Bone marrow (tissue), 2 donors: Measurements from ENCODE around the gene NUDT8.
"Not testable (repeated sequence)": the region's sequence is repeated elsewhere in the genome, so short reads cannot be mapped to it uniquely, and the experiment has no call there.

Experiments used
- DNase-seq, 2 donors: peaks; one replicate each; lab custom pipeline; 2025; lab: John Stamatoyannopoulos, UW

NUDT8 gene

GRCh38 chr11:67641338-67642172, 11.8 kb upstream of the NUDT8 start:
- DNase-seq = no peak

DNA sequence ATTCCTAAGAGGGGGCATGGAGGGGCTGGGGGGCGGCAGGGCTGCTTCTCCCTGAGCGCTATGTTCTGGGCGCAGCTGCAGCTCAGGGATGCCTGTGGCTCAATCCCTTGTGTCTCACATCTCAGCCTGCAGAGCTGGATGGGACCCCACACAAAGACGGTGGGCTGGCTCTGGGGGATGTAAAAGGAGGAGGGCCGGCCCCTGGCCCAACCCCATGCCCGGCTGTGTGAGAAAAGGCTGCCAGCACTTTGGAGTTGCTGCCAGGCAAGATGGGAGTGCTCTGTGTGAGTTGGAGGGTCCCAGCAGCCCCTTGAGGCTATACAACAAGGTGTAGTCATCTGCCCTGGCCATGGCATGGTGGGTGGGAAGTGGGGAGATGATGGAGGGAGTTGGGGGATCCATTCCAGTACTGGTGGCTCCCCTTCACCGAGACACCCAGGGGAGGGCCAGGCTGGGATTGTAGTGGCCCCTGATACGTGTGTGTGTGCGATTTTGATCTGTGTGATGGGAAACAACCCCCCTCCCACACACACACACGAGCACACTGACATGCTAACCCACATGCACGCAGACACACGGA, 11.1 kb upstream of the NUDT8 start:
- no peak for DNase-seq

GRCh38 chr11:67640021-67640757, 10.5 kb upstream of the NUDT8 start:
- peak in 1 of 2 donors; percentile 18 for DNase-seq

GRCh38 chr11:67639438-67639859, 9.7 kb upstream of the NUDT8 start, which contains the start of gene TBX10:
TBX10 (minus strand) TSS chr11:67639763; CDS start chr11:67639472, 291 bp downstream.
- DNase-seq = no peak

GRCh38 chr11:67638535-67639437, 9.0 kb upstream of the NUDT8 start:
- DNase-seq = no peak

GRCh38 chr11:67637441-67637840, 7.7 kb upstream of the NUDT8 start:
- DNase-seq = not testable (repeated sequence)

DNA sequence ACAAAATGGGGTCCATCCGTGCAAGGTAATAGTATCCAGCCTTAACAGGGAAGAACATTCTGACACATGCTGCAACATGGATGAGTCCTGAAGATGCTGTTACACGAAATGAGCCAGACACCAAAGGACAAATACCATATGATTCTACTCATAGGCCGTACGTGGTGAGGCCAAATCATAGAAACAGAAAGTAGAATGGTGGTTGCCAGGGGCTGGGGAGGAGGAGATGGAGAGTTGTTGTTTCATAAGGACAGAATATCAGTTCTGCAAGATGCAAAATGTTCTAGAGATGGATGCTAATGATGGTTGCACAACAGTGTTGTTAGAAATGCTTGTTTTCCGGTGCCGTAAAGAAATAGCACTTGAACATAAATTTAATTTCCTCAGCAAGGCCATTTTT, 7.2 kb upstream of the NUDT8 start:
- DNase-seq = no peak

DNA sequence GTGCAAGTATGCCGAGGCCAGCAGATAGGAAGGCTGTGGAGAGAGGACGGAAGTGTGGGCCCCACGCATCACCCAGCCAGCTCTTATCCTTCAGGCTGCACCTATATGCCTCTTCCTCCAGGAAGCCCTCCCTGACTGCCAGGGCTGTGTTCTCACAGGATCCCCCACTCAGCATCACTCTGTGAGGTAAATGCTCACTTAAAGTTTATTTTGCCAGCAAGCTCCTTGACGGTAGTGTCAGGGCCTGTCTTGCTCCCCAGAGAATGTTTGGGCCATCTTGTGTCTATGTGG, 5.4 kb upstream of the NUDT8 start:
- DNase-seq = no peak

GRCh38 chr11:67634366-67635230, 4.9 kb upstream of the NUDT8 start:
- DNase-seq = no peak

DNA sequence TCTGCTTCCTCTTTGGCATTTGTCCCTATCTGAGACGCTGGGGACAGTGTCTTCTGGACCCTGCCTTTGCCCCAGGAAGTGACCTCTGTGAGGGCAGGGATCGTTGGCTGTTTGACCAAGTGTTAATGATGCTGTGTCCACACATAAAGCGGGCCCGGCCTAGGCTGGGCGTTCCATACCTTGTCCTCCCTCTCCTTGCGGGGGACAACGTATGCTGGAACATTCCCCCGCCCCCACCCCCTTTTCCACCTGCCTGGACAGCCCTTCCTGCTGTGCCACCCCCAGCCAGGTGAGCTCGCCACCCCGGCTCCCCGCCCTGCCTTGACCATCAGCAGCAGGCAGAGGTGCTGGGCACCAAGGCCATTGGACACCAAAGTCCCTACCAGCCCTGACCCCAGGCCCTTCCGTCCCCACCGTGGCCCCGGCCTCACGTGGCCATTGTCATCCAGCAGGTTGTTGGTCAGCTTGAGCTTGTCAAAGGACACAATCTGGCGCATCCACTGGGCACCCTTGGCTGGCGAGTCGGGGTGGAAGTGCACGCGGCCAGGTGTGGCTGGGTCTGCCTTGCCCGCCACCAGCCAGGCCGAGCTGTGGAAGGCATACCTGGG, 4.1 kb upstream of the NUDT8 start:
- DNase-seq = no peak

- no peak for DNase-seq
Observed at GRCh38 chr11:67632982-67633755, 3.4 kb upstream of the NUDT8 start.

DNA sequence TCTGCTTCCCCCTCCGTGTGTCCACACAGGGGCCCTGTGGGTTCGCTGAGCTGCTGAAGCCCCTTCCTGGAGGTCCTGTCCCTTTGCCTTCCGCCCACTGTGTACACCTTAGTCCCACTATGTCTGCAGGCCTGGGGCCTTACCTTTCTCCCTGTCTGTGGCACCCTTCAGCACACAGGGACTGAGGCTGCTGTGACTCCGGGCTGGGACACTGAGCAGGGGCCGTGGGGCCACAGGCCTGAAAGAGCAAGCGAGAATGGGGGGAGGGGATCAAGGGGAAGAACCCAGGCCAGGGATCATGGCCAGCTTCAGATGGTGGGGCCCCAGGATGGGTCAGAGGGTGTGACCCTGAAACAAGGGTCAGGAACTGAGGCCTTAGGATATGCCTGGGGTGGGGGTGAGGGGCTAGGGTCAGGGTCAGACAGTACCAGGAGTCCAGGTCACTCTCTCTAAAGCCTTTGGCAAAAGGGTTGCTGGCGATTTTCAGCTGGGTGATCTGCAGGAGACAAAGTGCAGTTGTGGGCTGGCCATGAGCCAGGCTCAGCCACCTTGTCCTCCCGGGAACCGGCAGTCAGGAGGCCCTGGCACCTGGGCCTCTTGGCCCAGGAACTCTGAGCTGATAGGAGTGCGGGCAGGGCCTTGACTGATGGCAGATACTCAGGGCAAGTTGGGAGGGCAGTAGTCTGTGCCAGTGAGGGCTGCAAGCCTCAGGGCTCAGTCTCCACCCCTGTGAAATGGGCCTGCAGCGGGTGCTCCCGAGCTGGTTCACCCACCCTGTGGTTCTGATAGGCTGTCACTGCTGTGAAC, 2.6 kb upstream of the NUDT8 start:
- no peak for DNase-seq

DNA sequence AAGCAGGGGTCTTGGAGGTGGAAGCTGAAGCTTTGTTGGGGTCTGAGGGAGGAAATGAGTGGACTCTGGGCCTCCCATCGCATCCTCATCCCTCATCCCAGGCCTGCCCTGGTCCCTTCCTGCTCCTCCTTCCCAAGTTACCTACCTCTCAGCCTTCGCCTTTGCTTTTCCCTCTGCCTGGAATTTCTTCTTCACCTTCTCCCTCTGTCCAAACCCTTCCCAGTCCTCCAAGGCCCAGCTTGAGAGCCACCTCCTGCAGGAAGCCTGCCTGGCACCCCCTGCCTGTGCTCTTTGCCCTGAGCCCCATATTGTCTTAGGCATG, 2.1 kb upstream of the NUDT8 start:
- DNase-seq = no peak

- DNase-seq = no peak
Observed at GRCh38 chr11:67631411-67631810, 1.7 kb upstream of the NUDT8 start.

DNA sequence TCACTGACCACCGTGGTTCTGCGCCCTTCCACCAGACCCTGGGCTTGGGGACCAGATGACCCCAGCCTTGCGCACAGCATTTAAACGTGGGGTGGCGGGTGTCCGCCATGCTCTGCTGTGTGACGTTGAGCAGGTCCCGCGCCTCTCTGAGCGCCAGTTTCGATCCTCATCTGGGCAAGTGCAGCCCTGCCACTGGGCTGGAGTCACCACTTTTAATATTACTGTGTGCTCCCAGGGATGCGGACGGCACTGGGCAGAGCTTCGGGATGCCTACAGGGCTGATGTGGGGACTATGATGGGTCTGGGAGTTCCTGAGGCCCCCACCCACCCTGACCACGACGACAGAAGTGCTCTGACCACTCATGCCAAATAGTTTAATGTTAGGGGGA, 1.2 kb upstream of the NUDT8 start:
- DNase-seq = no peak

GRCh38 chr11:67630228-67630942, 648 bp upstream of the NUDT8 start:
- DNase-seq = peak; percentile 96 to 100

DNA sequence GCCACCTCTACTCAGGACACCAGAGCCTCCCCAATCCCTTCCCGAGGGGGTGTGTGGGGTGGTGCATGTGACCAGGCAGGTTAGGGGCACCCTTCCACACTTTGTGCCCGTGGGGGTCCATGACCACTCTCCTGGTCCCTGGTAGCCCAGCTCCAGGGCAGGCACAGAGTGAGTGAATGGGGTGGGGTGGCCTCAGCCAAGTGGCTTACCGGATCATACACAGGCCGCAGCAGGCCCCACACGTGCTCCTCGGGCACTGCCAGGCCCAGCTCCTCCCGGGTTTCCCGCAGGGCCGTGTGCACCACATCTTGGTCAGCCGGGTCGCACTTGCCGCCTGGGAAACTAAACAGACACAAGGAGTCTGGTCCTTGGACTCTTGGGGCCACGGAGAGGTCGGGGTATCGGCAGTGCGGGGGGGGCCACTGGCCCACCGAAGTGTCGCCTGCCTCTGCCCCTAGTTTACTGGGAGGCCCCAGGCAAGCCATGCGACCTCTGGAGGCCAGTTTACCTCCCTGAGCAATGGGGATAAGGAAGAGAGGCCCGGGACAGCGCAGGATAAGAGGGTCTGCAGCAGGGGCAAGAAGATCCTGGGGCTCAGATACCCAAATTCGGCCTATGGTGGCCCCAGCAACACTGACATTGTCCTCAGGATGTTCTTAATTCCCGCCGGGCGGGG, 889 bp downstream of the NUDT8 start:
- DNase-seq = no peak
